HFF-Myc (cell line): ENCODE data around the gene SAV1.

Experiments
- DNase-seq: peaks from one replicate; pipeline ENCODE4 v3.0.0-alpha.2; 2011; ENCODE audit warnings: low read depth; ENCODE audit errors: extremely low read depth
- H3K4me3 ChIP-seq: replicated peaks from 2 replicates; pipeline ENCODE4 v1.5.1; 2011; ENCODE audit warnings: low read depth, mild to moderate bottlenecking, control low read depth, low read length
- CTCF ChIP-seq: IDR thresholded peaks from 2 replicates; pipeline ENCODE4 v1.5.1; 2012; ENCODE audit warnings: mild to moderate bottlenecking, low read depth, low read length, control low read depth; ENCODE audit errors: missing control alignments

SAV1 gene

DNA sequence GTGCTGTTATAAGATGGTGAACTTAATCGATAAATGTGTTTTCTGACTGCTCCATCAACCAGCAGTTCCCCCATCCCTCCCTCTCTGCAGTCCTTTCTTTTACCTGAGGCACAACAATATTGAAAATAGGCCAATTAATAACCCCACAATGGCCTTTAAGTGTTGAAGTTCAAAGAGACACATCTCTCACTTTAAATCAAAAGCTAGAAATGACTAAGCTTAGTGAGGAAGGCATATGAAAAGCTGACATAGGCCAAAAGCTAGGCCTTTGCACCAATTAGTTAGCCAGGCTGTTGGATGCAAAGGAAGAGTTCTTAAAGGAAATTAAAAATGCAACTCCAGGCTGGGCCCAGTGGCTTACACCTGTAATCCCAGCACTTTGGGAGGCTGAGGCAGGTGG, 43.7 kb downstream of the SAV1 start:
- DNase-seq, result no peak

DNA sequence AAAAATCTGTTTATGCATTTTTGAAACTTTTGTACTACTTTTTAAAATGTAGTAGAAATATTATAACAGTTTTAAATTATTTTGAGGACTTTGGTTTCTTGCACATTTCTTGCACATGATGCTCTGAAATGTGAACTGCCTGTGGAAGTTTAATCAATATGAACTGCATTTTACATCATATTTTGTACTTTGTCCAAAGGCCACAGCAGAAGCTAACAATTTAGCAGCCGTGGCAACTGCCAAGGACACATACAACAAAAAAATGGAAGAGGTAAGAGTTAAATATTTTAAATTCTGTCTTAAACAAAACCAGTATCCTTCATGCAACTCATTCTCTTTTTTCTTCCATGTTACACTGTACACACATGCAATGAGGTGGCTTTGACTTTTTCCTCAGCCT, 45.1 kb downstream of the SAV1 start:
- no peak overlapping the region for H3K4me3 ChIP-seq
- TF ChIP-seq CTCF, result no peak
- DNase-seq, result no peak

More for the DNA sequence above, 43.7 kb downstream of the SAV1 start:
- no peak for TF ChIP-seq CTCF
- H3K4me3 ChIP-seq, result no peak overlapping the region

- H3K4me3 ChIP-seq, result no peak overlapping the region
- TF ChIP-seq CTCF, result no peak
- no peak for DNase-seq
Measured at GRCh38 chr14:50620341-50620740, 47.8 kb downstream of the SAV1 start.

DNA sequence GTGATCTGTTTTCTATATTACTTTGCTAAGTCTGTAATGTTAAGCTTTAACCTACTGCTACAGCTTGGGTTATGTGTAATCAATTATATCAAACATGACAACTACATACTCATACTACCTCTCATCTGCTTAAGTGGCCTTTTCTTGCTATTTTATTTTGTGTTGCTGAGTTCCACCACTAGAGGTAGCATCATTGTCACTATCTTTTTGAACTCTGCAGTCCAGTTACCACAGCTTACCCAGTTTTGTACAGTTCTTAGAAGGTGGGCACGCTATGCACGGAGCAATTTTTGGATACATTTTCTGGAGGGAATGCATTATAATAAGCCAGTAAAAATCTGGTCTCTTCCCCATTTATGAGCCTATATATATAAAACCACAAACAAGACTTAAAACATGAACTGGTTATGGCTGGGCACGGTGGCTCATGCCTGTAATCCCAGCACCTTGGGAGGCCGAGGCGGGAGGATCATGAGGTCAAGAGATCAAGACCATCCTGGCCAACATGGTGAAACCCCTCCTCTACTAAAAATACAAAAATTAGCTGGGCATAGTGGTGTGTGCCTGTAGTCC, 48.5 kb downstream of the SAV1 start:
- TF ChIP-seq CTCF, result peak; percentile 56
- no peak overlapping the region for H3K4me3 ChIP-seq
- DNase-seq, result no peak

GRCh38 chr14:50616275-50616674, 51.8 kb downstream of the SAV1 start:
- no peak for TF ChIP-seq CTCF
- DNase-seq, result no peak

GRCh38 chr14:50615552-50615951, 52.6 kb downstream of the SAV1 start:
- no peak overlapping the region for H3K4me3 ChIP-seq
- no peak for TF ChIP-seq CTCF
- DNase-seq, result no peak

More at GRCh38 chr14:50616275-50616674, 51.8 kb downstream of the SAV1 start:
- H3K4me3 ChIP-seq, result no peak overlapping the region

GRCh38 chr14:50615056-50615455, 53.0 kb downstream of the SAV1 start:
- DNase-seq, result no peak
- no peak for TF ChIP-seq CTCF
- no peak overlapping the region for H3K4me3 ChIP-seq
